ENCODE measurements around the gene PYGO2. TPM values are rescaled to one million over a fixed set of nuclear protein-coding genes. Genes with fewer than 3 reads are reported as not detected.

The PYGO2 gene
- total RNA-seq, 1 experiment from 2014 or later: 35.9 TPM

- Mint-ChIP-seq H3K36me3 (ENCODE audit: insufficient read depth, unreplicated experiment) (peaks cover 34% of the 10 kb centered on the region), H3K4me3 (ENCODE audit: unreplicated experiment) (no peak overlapping the region), H3K27ac (ENCODE audit: low read depth, unreplicated experiment) (no peak overlapping the region), H3K9me3 (ENCODE audit: unreplicated experiment) (no peaks in the 10 kb centered on the region), H3K27me3 (ENCODE audit: insufficient read depth, unreplicated experiment) (no peaks in the 10 kb centered on the region), H3K4me1 (ENCODE audit: insufficient read depth, unreplicated experiment) (peaks cover 33% of the 10 kb centered on the region)
- intact Hi-C loops (cut with micrococcal nuclease): loop anchor here (1.0 to 5.0 kb wide), 4 partner anchors 29 to 199 kb away; partner anchors contain the start of genes ADAM15, KRTCAP2, TRIM46 and ZBTB7B
- peak; percentile 27 for TF ChIP-seq CTCF (IDR thresholded peaks at IDR 0.05; ENCODE audit: unreplicated experiment)
- no TSS peak for BruUV-seq (replicated peaks)
- peak; percentile 100 for DNase-seq (ENCODE audit: unreplicated experiment)
- POLR2A ChIA-PET: interaction anchor here (0.6 to 41.1 kb wide), 35 partner anchors 3 to 1500 kb away, joined by 3 to 1917 read pairs (median 6); partner anchors contain the start of genes ADAM15, CKS1B, EFNA1 and EFNA3
- CTCF ChIA-PET: interaction anchor here (0.6 to 6.7 kb wide), 17 partner anchors 8 to 493 kb away, joined by 3 to 64 read pairs (median 5); partner anchors contain the start of genes FLAD1, LENEP, PBXIP1 and PYGO2
These were observed 11.9 kb upstream of the PYGO2 start for GRCh38 chr1:154973344-154974101.

GRCh38 chr1:154972517-154973343, 11.1 kb upstream of the PYGO2 start:
- ChIA-PET CTCF (interaction anchor here (0.5 to 6.7 kb wide), 23 partner anchors 10 to 776 kb away, joined by 3 to 64 read pairs (median 4); partner anchors contain the start of genes FLAD1, LENEP, PYGO2 and ZBTB7B), POLR2A (interaction anchor here (0.7 to 41.1 kb wide), 33 partner anchors 2 to 1149 kb away, joined by 3 to 1917 read pairs (median 7); partner anchors contain the start of genes ADAM15, CKS1B, EFNA1 and EFNA3)
- TSS peak; percentile 56 for BruUV-seq (replicated peaks)
- TF ChIP-seq CTCF (IDR thresholded peaks at IDR 0.05; ENCODE audit: unreplicated experiment): no peak
- DNase-seq (ENCODE audit: unreplicated experiment): peak; percentile 100
- Mint-ChIP-seq H3K27ac (ENCODE audit: low read depth, unreplicated experiment) (no peak overlapping the region), H3K36me3 (ENCODE audit: insufficient read depth, unreplicated experiment) (peaks cover 38% of the 10 kb centered on the region), H3K27me3 (ENCODE audit: insufficient read depth, unreplicated experiment) (no peaks in the 10 kb centered on the region), H3K4me1 (ENCODE audit: insufficient read depth, unreplicated experiment) (peaks cover 37% of the 10 kb centered on the region), H3K9me3 (ENCODE audit: unreplicated experiment) (no peaks in the 10 kb centered on the region), H3K4me3 (ENCODE audit: unreplicated experiment) (no peak overlapping the region)
- intact Hi-C loops (cut with micrococcal nuclease): loop anchor here (1.0 to 5.0 kb wide), 4 partner anchors 10 to 200 kb away; partner anchors contain the start of genes ADAM15, KRTCAP2 and TRIM46

GRCh38 chr1:154972213-154972516, 10.6 kb upstream of the PYGO2 start:
- Mint-ChIP-seq H3K36me3 (ENCODE audit: insufficient read depth, unreplicated experiment) (peaks cover 39% of the 10 kb centered on the region), H3K4me3 (ENCODE audit: unreplicated experiment) (no peak overlapping the region), H3K9me3 (ENCODE audit: unreplicated experiment) (no peaks in the 10 kb centered on the region), H3K27ac (ENCODE audit: low read depth, unreplicated experiment) (no peak overlapping the region), H3K27me3 (ENCODE audit: insufficient read depth, unreplicated experiment) (no peaks in the 10 kb centered on the region), H3K4me1 (ENCODE audit: insufficient read depth, unreplicated experiment) (peaks cover 37% of the 10 kb centered on the region)
- intact Hi-C loops (cut with micrococcal nuclease): loop anchor here (1.0 to 5.0 kb wide), 3 partner anchors 10 to 200 kb away; partner anchors contain the start of genes ADAM15, KRTCAP2 and TRIM46
- no peak for TF ChIP-seq CTCF (IDR thresholded peaks at IDR 0.05; ENCODE audit: unreplicated experiment)
- CTCF ChIA-PET: interaction anchor here (0.6 to 6.7 kb wide), 22 partner anchors 10 to 775 kb away, joined by 3 to 64 read pairs (median 4); partner anchors contain the start of genes FLAD1, LENEP, PBXIP1 and PYGO2
- DNase-seq (ENCODE audit: unreplicated experiment): no peak
- BruUV-seq (replicated peaks): no TSS peak
- POLR2A ChIA-PET: interaction anchor here (0.7 to 41.1 kb wide), 21 partner anchors 1 to 1009 kb away, joined by 3 to 1917 read pairs (median 14); partner anchors contain the start of genes ADAM15, CKS1B, EFNA1 and EFNA3

All from MCF 10A (cell line).